Heart left ventricle (tissue), 13 donors: ENCODE results near the gene MPPED2.

Source experiments
- CTCF ChIP-seq, 12 donors: fragments of 200-600 bp; sonication (generic) in 4 of 12; IDR thresholded peaks; one replicate each; pipeline versions ENCODE4 v1.5.0 to v1.8.0; 2018 to 2022; ENCODE audit warnings: antibody characterized with exemption in 12 of 12, mild to moderate bottlenecking in 5 of 12
- POLR2A ChIP-seq, 2 donors: fragments of 450-650 bp; IDR thresholded peaks; one replicate each; pipeline ENCODE4 v1.6.1; 2017; ENCODE audit warnings: antibody characterized with exemption in 2 of 2, mild to moderate bottlenecking in 2 of 2, moderate library complexity in 2 of 2
- donor health status: ischemic (EF 13 %, LVEDD 7.1; RV severe dilation, severe dysfunction).
- donor health status: DM: no; HTN: yes; CAD: no.
- donor health status: DM: no; HTN: no; CAD: no.
- donor health status: ischemic (EF 25% LVEDD 6.9; RV normal size, moderate dysfunction).
- donor health status: ischemic (EF 25% LVEDD 5.7; RV mildly dilated, moderate dysfunction).
- donor health status: ischemic (EF 35%, LVEDD 5.7; RV mildly dilated, moderate dysfunction).
- donor health status: nonischemic (EF 11% LVEDD 7.7; RV severe dilation, severe dysfunction).
- donor health status: DM: yes; HTN: yes; CAD: no.
- donor health status: PGD.
- donor health status: ischemic (EF 29% LVEDD 5.4; RV normal size, mild dysfunction).
- donor health status: nonischemic (EF 23%, LVEDD 6.1; RV moderate dilation, normal function).

GRCh38 chr11:30405385-30405784 is 180.8 kb downstream of the MPPED2 start:
- TF ChIP-seq POLR2A (IDR thresholded peaks at IDR 0.05), result no peak
- TF ChIP-seq CTCF (IDR thresholded peaks at IDR 0.05), result no peak
